ENCODE data around the gene LMNTD1.

The LMNTD1 gene

DNA sequence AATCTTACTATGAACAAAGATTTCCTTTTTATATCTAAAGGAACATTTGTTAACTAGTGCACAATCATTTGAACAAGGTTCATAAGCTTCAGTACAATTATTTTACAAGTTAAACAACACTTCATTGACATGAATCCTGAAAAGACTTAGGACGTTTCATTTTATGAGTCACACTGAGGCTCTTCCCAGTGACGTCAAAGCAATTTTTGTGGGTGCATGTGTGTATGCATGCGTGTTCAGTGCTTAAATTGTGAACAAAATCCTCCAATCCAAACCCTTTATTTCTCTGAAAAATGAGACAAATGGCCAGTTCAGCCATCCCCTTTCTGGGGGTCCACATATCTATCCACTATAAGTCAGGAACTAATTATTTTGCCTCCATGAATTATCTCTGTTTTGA is 2.9 kb downstream of the LMNTD1 start:
- WGBS, 2 experiments (ENCODE audit: insufficient coverage in 2 of 2): no CpG with 5 or more reads among the region's 3 CpGs
- Histone ChIP-seq H3K4me3 (ENCODE audit: extremely low read depth, insufficient read depth, low read length, poor library complexity, severe bottlenecking) (no peak overlapping the region), H3K9me3 (ENCODE audit: control insufficient read depth, low read length) (no peaks in the 10 kb centered on the region)

DNA sequence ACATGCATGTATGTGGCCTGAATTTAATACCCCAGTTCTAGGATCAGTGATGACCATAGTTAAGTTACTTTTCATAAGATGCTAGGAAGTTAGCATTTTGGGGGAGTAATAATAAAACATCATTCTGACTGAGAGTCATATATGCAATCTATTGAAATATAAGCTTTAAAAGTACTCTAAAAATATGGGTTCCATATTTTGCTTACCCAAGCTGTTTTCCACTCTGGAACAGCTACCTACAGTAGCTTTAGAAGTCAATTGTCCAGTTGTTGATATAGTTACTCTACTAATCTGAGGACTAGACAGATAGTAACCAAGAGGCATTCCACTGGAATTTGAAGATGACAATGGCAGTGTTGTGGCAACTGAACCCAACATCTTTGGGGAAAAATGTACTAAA is 4.0 kb downstream of the LMNTD1 start:
- no peak overlapping the region for H3K27ac ChIP-seq (ENCODE audit: low read depth, low read length, severe bottlenecking)
- H3K9me3 ChIP-seq (ENCODE audit: control insufficient read depth, low read length): no peaks in the 10 kb centered on the region
- H3K4me3 ChIP-seq (ENCODE audit: extremely low read depth, insufficient read depth, low read length, poor library complexity, severe bottlenecking): no peak overlapping the region
- no peaks in the 10 kb centered on the region for H3K4me1 ChIP-seq (ENCODE audit: control insufficient read depth, insufficient read depth, low read length, poor library complexity, severe bottlenecking)
- H3K36me3 ChIP-seq (ENCODE audit: control insufficient read depth, insufficient read depth, low read length): no peaks in the 10 kb centered on the region

More for the DNA sequence above, 2.9 kb downstream of the LMNTD1 start:
- no peaks in the 10 kb centered on the region for H3K4me1 ChIP-seq (ENCODE audit: control insufficient read depth, insufficient read depth, low read length, poor library complexity, severe bottlenecking)
- no peaks in the 10 kb centered on the region for H3K36me3 ChIP-seq (ENCODE audit: control insufficient read depth, insufficient read depth, low read length)
- no peak overlapping the region for H3K27ac ChIP-seq (ENCODE audit: low read depth, low read length, severe bottlenecking)

DNA sequence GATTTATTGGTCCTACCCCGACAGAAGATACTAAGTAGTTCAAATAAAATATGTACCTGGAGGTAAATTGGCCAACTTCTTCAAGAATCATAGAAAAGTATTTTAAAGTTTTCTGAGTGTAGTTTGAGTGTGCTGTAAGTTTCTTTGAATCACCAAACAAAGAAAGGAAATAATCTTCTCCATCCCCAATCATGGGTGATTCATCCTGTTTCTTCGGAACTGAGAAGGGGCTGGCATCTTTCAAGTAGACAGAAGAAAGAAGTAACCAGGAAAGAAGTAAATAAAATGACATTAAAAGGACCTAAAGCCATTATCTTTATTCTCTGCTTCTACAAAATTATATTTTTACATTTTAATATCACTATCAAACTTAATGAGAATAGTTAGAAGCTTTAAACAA is 6.8 kb downstream of the LMNTD1 start:
- no CpG with 5 or more reads among the region's 2 CpGs for WGBS, 2 experiments (ENCODE audit: insufficient coverage in 2 of 2)

GRCh38 chr12:25533150-25533549 is 19.9 kb downstream of the LMNTD1 start:
- Histone ChIP-seq H3K4me1 (ENCODE audit: control insufficient read depth, insufficient read depth, low read length, poor library complexity, severe bottlenecking) (peaks cover 5% of the 10 kb centered on the region), H3K36me3 (ENCODE audit: control insufficient read depth, insufficient read depth, low read length) (no peaks in the 10 kb centered on the region), H3K27ac (ENCODE audit: low read depth, low read length, severe bottlenecking) (no peak overlapping the region), H3K4me3 (ENCODE audit: extremely low read depth, insufficient read depth, low read length, poor library complexity, severe bottlenecking) (no peak overlapping the region), H3K9me3 (ENCODE audit: control insufficient read depth, low read length) (no peaks in the 10 kb centered on the region)
- WGBS, 2 experiments (ENCODE audit: insufficient coverage in 2 of 2): no CpG with 5 or more reads among the region's 1 CpG

More for the DNA sequence above, 6.8 kb downstream of the LMNTD1 start:
- Histone ChIP-seq H3K27ac (ENCODE audit: low read depth, low read length, severe bottlenecking) (no peak overlapping the region), H3K36me3 (ENCODE audit: control insufficient read depth, insufficient read depth, low read length) (no peaks in the 10 kb centered on the region), H3K4me3 (ENCODE audit: extremely low read depth, insufficient read depth, low read length, poor library complexity, severe bottlenecking) (no peak overlapping the region), H3K9me3 (ENCODE audit: control insufficient read depth, low read length) (no peaks in the 10 kb centered on the region), H3K4me1 (ENCODE audit: control insufficient read depth, insufficient read depth, low read length, poor library complexity, severe bottlenecking) (no peaks in the 10 kb centered on the region)

DNA sequence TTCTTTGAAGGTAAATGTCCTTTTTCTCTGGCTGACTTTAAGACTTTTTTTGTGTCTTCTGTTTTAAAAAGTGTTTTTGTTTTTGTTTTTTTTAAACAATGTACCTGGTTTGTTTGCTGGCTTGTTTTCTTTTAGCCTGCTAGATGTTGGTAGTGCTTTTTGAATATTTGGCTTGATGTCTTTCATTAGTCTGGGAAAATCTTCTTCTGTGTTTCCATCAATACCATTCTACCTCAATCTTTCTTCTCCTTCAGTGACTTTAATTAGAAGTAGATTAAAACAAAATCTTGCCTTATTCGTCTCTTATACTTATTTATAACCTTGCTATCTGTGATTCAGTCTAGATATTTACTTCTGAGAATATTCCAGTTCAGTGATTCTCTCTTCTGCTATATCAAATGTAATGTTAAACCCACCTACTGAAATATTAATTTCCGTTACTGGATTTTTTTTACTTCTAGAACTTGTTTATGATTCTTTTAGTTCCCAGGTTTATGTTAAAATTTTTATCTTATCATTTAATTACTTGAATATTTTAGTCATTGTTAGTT is 21.5 kb downstream of the LMNTD1 start:
- peaks cover 5% of the 10 kb centered on the region for H3K4me1 ChIP-seq (ENCODE audit: control insufficient read depth, insufficient read depth, low read length, poor library complexity, severe bottlenecking)
- no peaks in the 10 kb centered on the region for H3K9me3 ChIP-seq (ENCODE audit: control insufficient read depth, low read length)
- WGBS, 2 experiments (ENCODE audit: insufficient coverage in 2 of 2): no CpG with 5 or more reads among the region's 2 CpGs
- no peak overlapping the region for H3K27ac ChIP-seq (ENCODE audit: low read depth, low read length, severe bottlenecking)
- H3K4me3 ChIP-seq (ENCODE audit: extremely low read depth, insufficient read depth, low read length, poor library complexity, severe bottlenecking): no peak overlapping the region
- no peaks in the 10 kb centered on the region for H3K36me3 ChIP-seq (ENCODE audit: control insufficient read depth, insufficient read depth, low read length)

- Histone ChIP-seq H3K9me3 (ENCODE audit: control insufficient read depth, low read length) (no peaks in the 10 kb centered on the region), H3K4me1 (ENCODE audit: control insufficient read depth, insufficient read depth, low read length, poor library complexity, severe bottlenecking) (peaks cover 5% of the 10 kb centered on the region), H3K4me3 (ENCODE audit: extremely low read depth, insufficient read depth, low read length, poor library complexity, severe bottlenecking) (no peak overlapping the region), H3K36me3 (ENCODE audit: control insufficient read depth, insufficient read depth, low read length) (no peaks in the 10 kb centered on the region), H3K27ac (ENCODE audit: low read depth, low read length, severe bottlenecking) (no peak overlapping the region)
Observed at GRCh38 chr12:25529738-25530137, 23.3 kb downstream of the LMNTD1 start.

DNA sequence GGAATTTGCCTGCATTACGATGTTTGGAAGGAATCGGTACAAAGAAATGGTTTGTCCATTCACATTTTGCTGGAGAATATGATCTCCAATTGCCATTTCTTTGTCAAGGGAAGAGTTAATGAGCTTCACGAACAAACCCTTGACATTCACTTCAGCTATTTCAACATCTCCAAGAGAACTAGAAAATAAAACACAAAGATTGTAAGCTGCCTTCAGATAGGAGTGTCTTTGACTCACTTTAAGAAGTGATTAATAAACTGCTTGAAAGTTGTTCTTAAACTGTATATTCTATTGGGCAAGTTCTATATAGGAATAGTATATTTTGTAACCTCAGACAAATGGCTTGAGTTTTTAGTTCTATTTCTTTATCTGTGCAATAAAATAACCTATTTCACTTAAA is 26.3 kb downstream of the LMNTD1 start:
- Histone ChIP-seq H3K36me3 (ENCODE audit: control insufficient read depth, insufficient read depth, low read length) (no peaks in the 10 kb centered on the region), H3K9me3 (ENCODE audit: control insufficient read depth, low read length) (no peaks in the 10 kb centered on the region), H3K4me3 (ENCODE audit: extremely low read depth, insufficient read depth, low read length, poor library complexity, severe bottlenecking) (no peak overlapping the region), H3K27ac (ENCODE audit: low read depth, low read length, severe bottlenecking) (no peak overlapping the region), H3K4me1 (ENCODE audit: control insufficient read depth, insufficient read depth, low read length, poor library complexity, severe bottlenecking) (peaks cover 5% of the 10 kb centered on the region)
- 85% methylated on average over 2 of the region's 3 CpGs; no CpG with 5 or more reads in 1 of the 2 experiments for WGBS, 2 experiments (ENCODE audit: insufficient coverage in 2 of 2)

DNA sequence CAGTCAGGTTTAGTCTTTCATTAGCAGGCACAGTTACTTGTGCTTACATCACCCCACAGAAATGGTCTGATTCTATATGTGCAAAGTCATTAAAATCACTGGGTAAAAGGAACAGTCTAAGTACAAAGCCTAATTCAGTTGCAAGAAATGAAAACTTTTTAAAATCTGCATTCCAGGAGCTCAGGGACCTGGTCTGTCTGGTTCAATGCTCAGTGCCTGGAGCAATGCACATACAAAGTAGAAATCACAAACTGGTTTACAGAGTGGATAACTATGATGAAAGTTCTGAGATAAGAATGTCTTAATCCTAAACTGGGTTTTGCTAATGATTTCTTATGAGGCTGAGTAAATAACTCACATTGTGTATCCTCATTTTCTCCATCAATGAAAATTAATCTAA is 28.7 kb downstream of the LMNTD1 start:
- Histone ChIP-seq H3K9me3 (ENCODE audit: control insufficient read depth, low read length) (no peaks in the 10 kb centered on the region), H3K27ac (ENCODE audit: low read depth, low read length, severe bottlenecking) (no peak overlapping the region), H3K4me1 (ENCODE audit: control insufficient read depth, insufficient read depth, low read length, poor library complexity, severe bottlenecking) (peaks cover 5% of the 10 kb centered on the region), H3K36me3 (ENCODE audit: control insufficient read depth, insufficient read depth, low read length) (no peaks in the 10 kb centered on the region), H3K4me3 (ENCODE audit: extremely low read depth, insufficient read depth, low read length, poor library complexity, severe bottlenecking) (no peak overlapping the region)

GRCh38 chr12:25521625-25522256 is 31.3 kb downstream of the LMNTD1 start:
- WGBS, 2 experiments (ENCODE audit: insufficient coverage in 2 of 2): 75 to 90% methylated on average over 1 to 2 of the region's 5 CpGs
- Histone ChIP-seq H3K27ac (ENCODE audit: low read depth, low read length, severe bottlenecking) (no peak overlapping the region), H3K9me3 (ENCODE audit: control insufficient read depth, low read length) (no peaks in the 10 kb centered on the region), H3K4me3 (ENCODE audit: extremely low read depth, insufficient read depth, low read length, poor library complexity, severe bottlenecking) (no peak overlapping the region), H3K36me3 (ENCODE audit: control insufficient read depth, insufficient read depth, low read length) (no peaks in the 10 kb centered on the region), H3K4me1 (ENCODE audit: control insufficient read depth, insufficient read depth, low read length, poor library complexity, severe bottlenecking) (no peaks in the 10 kb centered on the region)

GRCh38 chr12:25518512-25518911 is 34.6 kb downstream of the LMNTD1 start:
- Histone ChIP-seq H3K4me1 (ENCODE audit: control insufficient read depth, insufficient read depth, low read length, poor library complexity, severe bottlenecking) (no peaks in the 10 kb centered on the region), H3K36me3 (ENCODE audit: control insufficient read depth, insufficient read depth, low read length) (no peaks in the 10 kb centered on the region), H3K27ac (ENCODE audit: low read depth, low read length, severe bottlenecking) (no peak overlapping the region), H3K4me3 (ENCODE audit: extremely low read depth, insufficient read depth, low read length, poor library complexity, severe bottlenecking) (no peak overlapping the region), H3K9me3 (ENCODE audit: control insufficient read depth, low read length) (no peaks in the 10 kb centered on the region)
- 47% methylated on average over 2 of the region's 5 CpGs; no CpG with 5 or more reads in 1 of the 2 experiments for WGBS, 2 experiments (ENCODE audit: insufficient coverage in 2 of 2)

GRCh38 chr12:25504744-25505143 is 48.3 kb downstream of the LMNTD1 start:
- Histone ChIP-seq H3K27ac (ENCODE audit: low read depth, low read length, severe bottlenecking) (no peak overlapping the region), H3K4me1 (ENCODE audit: control insufficient read depth, insufficient read depth, low read length, poor library complexity, severe bottlenecking) (no peaks in the 10 kb centered on the region), H3K36me3 (ENCODE audit: control insufficient read depth, insufficient read depth, low read length) (no peaks in the 10 kb centered on the region), H3K9me3 (ENCODE audit: control insufficient read depth, low read length) (no peaks in the 10 kb centered on the region), H3K4me3 (ENCODE audit: extremely low read depth, insufficient read depth, low read length, poor library complexity, severe bottlenecking) (no peak overlapping the region)
- no CpG with 5 or more reads among the region's 1 CpG for WGBS, 2 experiments (ENCODE audit: insufficient coverage in 2 of 2)

Measured in mesodermal cell (in vitro differentiated cells).